Measurements from ENCODE around the gene CCL26. TPM values are rescaled to one million over a fixed set of nuclear protein-coding genes. Genes with fewer than 3 reads are reported as not detected.

The CCL26 gene
- total and polyA plus RNA-seq, 4 donors = 0.09 to 0.33 TPM; not detected in 2

DNA sequence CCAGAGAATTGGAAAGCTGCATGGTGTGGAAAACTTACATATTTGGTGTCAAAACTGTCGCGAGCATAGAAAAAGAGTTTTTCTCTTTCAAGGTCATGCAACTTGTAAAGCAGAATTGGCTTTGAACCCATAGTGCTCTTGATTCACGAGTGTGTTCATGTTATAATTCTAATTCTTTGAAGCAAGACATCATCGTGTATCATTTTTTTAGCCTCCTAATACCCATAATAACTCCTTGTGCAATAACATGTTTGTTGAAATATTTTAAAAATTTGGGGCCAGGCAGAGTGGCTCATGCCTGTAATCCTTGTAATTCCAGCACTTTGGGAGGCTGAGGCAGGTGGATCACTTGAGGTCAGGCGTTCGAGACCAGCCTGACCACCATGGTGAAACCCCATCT, 37.4 kb upstream of the CCL26 start:
- no peak overlapping the region for H3K9ac ChIP-seq (ENCODE audit: low read depth in 1 of 2, low read length in 2 of 2)
- no peak overlapping the region for H3K27ac ChIP-seq (ENCODE audit: low read depth in 1 of 2, low read length in 2 of 2)
- no peaks in the 10 kb centered on the region for H3K27me3 ChIP-seq (ENCODE audit: control insufficient read depth in 4 of 4, insufficient read depth in 4 of 4, low read length in 3 of 4)
- DNase-seq (ENCODE audit: low spot score) = no peak
- H3K36me3 ChIP-seq (ENCODE audit: control insufficient read depth in 4 of 4, insufficient read depth in 3 of 4, low read depth in 1 of 4, low read length in 3 of 4) = no peaks in the 10 kb centered on the region
- peaks cover 1 to 12% (median 7%) of the 10 kb centered on the region in 4 donors for H3K9me3 ChIP-seq (ENCODE audit: control insufficient read depth in 4 of 4, low read length in 3 of 4)
- WGBS = 70% methylated on average over 6 of the region's 6 CpGs
- TF ChIP-seq HNF4G (IDR thresholded peaks at IDR 0.05) (no peak), YY1 (IDR thresholded peaks at IDR 0.05) (no peak), RXRA (IDR thresholded peaks at IDR 0.05) (no peak), NR2F2 (IDR thresholded peaks at IDR 0.05) (no peak), RAD21 (IDR thresholded peaks at IDR 0.05) (no peak), JUND (IDR thresholded peaks at IDR 0.05) (no peak), HNF4A (conservative IDR thresholded peaks at IDR 0.05) (no peak), EGR1 (IDR thresholded peaks at IDR 0.05; ENCODE audit: low read depth in 2 of 2) (no peak), SP1 (IDR thresholded peaks at IDR 0.05) (no peak), FOXA2 (IDR thresholded peaks at IDR 0.05) (no peak)
- TF ChIP-seq, protein P1, sequence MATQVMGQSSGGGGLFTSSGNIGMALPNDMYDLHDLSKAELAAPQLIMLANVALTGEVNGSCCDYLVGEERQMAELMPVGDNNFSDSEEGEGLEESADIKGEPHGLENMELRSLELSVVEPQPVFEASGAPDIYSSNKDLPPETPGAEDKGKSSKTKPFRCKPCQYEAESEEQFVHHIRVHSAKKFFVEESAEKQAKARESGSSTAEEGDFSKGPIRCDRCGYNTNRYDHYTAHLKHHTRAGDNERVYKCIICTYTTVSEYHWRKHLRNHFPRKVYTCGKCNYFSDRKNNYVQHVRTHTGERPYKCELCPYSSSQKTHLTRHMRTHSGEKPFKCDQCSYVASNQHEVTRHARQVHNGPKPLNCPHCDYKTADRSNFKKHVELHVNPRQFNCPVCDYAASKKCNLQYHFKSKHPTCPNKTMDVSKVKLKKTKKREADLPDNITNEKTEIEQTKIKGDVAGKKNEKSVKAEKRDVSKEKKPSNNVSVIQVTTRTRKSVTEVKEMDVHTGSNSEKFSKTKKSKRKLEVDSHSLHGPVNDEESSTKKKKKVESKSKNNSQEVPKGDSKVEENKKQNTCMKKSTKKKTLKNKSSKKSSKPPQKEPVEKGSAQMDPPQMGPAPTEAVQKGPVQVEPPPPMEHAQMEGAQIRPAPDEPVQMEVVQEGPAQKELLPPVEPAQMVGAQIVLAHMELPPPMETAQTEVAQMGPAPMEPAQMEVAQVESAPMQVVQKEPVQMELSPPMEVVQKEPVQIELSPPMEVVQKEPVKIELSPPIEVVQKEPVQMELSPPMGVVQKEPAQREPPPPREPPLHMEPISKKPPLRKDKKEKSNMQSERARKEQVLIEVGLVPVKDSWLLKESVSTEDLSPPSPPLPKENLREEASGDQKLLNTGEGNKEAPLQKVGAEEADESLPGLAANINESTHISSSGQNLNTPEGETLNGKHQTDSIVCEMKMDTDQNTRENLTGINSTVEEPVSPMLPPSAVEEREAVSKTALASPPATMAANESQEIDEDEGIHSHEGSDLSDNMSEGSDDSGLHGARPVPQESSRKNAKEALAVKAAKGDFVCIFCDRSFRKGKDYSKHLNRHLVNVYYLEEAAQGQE (IDR thresholded peaks at IDR 0.05) = no peak
- no peaks in the 10 kb centered on the region for H3K4me1 ChIP-seq (ENCODE audit: control insufficient read depth in 4 of 4, insufficient read depth in 4 of 4, low read length in 3 of 4)
- no peak overlapping the region for H3K4me3 ChIP-seq (ENCODE audit: low read depth in 1 of 3, low read length in 3 of 3)

DNA sequence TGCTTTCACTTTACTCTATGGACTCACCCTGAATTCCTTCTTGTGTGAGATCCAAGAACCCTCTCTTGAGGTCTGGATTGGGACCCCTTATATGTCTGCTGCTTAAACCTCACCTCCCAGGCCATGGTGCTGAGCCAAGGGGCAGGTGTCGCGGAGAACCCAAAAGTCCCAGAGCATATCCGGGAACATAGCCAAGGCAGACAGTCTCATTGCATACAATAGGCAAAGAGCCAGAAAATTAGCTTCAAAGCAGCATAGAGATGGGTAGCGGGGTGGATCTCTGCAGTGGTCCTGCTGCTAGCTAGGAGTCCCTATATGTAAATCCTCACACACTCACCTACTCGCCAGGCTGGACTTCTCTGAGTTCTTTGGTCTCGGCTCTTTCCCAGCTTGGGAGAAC, 36.1 kb upstream of the CCL26 start:
- Histone ChIP-seq H3K27me3 (ENCODE audit: control insufficient read depth in 4 of 4, insufficient read depth in 4 of 4, low read length in 3 of 4) (no peaks in the 10 kb centered on the region), H3K27ac (ENCODE audit: low read depth in 1 of 2, low read length in 2 of 2) (no peak overlapping the region), H3K9me3 (ENCODE audit: control insufficient read depth in 4 of 4, low read length in 3 of 4) (peaks cover 1 to 12% (median 7%) of the 10 kb centered on the region in 4 donors), H3K4me1 (ENCODE audit: control insufficient read depth in 4 of 4, insufficient read depth in 4 of 4, low read length in 3 of 4) (no peaks in the 10 kb centered on the region), H3K9ac (ENCODE audit: low read depth in 1 of 2, low read length in 2 of 2) (no peak overlapping the region), H3K36me3 (ENCODE audit: control insufficient read depth in 4 of 4, insufficient read depth in 3 of 4, low read depth in 1 of 4, low read length in 3 of 4) (no peaks in the 10 kb centered on the region), H3K4me3 (ENCODE audit: low read depth in 1 of 3, low read length in 3 of 3) (no peak overlapping the region)
- WGBS = 58% methylated on average over 6 of the region's 6 CpGs
- no peak for DNase-seq (ENCODE audit: low spot score)
- TF ChIP-seq TAF1 (conservative IDR thresholded peaks at IDR 0.05) = no peak

DNA sequence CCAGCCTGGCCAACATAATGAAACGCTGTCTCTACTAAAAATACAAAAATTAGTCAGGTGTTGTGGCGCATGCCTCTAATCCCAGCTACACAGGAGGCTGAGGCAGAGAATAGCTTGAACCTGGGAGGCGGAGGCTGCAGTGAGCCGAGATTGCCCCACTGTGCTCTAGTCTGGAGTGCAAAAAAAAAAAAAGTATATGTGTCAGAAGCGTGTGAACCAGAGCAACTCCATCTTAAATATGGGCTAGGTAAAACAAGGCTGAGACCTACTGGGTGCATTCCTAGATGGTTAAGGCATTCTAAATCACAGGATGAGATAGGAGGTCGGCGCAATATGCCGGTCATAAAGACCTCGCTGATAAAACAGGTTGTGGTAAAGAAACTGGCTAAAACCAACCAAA, 35.4 kb upstream of the CCL26 start:
- Histone ChIP-seq H3K27me3 (ENCODE audit: control insufficient read depth in 4 of 4, insufficient read depth in 4 of 4, low read length in 3 of 4) (no peaks in the 10 kb centered on the region), H3K9me3 (ENCODE audit: control insufficient read depth in 4 of 4, low read length in 3 of 4) (peaks cover 1 to 12% (median 7%) of the 10 kb centered on the region in 4 donors), H3K36me3 (ENCODE audit: control insufficient read depth in 4 of 4, insufficient read depth in 3 of 4, low read depth in 1 of 4, low read length in 3 of 4) (no peaks in the 10 kb centered on the region), H3K4me1 (ENCODE audit: control insufficient read depth in 4 of 4, insufficient read depth in 4 of 4, low read length in 3 of 4) (no peaks in the 10 kb centered on the region), H3K4me3 (ENCODE audit: low read depth in 1 of 3, low read length in 3 of 3) (no peak overlapping the region), H3K9ac (ENCODE audit: low read depth in 1 of 2, low read length in 2 of 2) (no peak overlapping the region), H3K27ac (ENCODE audit: low read depth in 1 of 2, low read length in 2 of 2) (no peak overlapping the region)
- WGBS = 87% methylated on average over 9 of the region's 9 CpGs
- TF ChIP-seq, protein P2, sequence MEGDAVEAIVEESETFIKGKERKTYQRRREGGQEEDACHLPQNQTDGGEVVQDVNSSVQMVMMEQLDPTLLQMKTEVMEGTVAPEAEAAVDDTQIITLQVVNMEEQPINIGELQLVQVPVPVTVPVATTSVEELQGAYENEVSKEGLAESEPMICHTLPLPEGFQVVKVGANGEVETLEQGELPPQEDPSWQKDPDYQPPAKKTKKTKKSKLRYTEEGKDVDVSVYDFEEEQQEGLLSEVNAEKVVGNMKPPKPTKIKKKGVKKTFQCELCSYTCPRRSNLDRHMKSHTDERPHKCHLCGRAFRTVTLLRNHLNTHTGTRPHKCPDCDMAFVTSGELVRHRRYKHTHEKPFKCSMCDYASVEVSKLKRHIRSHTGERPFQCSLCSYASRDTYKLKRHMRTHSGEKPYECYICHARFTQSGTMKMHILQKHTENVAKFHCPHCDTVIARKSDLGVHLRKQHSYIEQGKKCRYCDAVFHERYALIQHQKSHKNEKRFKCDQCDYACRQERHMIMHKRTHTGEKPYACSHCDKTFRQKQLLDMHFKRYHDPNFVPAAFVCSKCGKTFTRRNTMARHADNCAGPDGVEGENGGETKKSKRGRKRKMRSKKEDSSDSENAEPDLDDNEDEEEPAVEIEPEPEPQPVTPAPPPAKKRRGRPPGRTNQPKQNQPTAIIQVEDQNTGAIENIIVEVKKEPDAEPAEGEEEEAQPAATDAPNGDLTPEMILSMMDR (IDR thresholded peaks at IDR 0.05; ENCODE audit: low read depth, low read length, missing input control) = no peak
- TF ChIP-seq NR2F2 (IDR thresholded peaks at IDR 0.05) = no peak
- no peak for TF ChIP-seq JUND (IDR thresholded peaks at IDR 0.05)
- TF ChIP-seq HNF4A (conservative IDR thresholded peaks at IDR 0.05) = no peak
- no peak for TF ChIP-seq YY1 (IDR thresholded peaks at IDR 0.05)
- no peak for TF ChIP-seq SP1 (IDR thresholded peaks at IDR 0.05)
- TF ChIP-seq, protein P3, sequence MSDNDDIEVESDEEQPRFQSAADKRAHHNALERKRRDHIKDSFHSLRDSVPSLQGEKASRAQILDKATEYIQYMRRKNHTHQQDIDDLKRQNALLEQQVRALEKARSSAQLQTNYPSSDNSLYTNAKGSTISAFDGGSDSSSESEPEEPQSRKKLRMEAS (IDR thresholded peaks at IDR 0.05) = no peak
- TF ChIP-seq, protein P4, sequence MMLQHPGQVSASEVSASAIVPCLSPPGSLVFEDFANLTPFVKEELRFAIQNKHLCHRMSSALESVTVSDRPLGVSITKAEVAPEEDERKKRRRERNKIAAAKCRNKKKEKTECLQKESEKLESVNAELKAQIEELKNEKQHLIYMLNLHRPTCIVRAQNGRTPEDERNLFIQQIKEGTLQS (IDR thresholded peaks at IDR 0.05) = no peak
- no peak for DNase-seq (ENCODE audit: low spot score)

Measured in liver (tissue), 9 donors.